ENCODE data around the gene LIG4.

LIG4 gene

GRCh38 chr13:108193806-108194205 lies 21.5 kb downstream of the LIG4 start:
- DNase-seq: no peak

GRCh38 chr13:108190897-108191296 lies 24.4 kb downstream of the LIG4 start:
- DNase-seq: no peak

- no peak for DNase-seq
Observed at GRCh38 chr13:108188260-108188659, 27.1 kb downstream of the LIG4 start.

- DNase-seq: no peak
Observed at GRCh38 chr13:108185223-108185622, 30.1 kb downstream of the LIG4 start.

- DNase-seq: no peak
Observed at GRCh38 chr13:108182652-108183051, 32.7 kb downstream of the LIG4 start.

GRCh38 chr13:108178078-108178477 lies 37.3 kb downstream of the LIG4 start:
- DNase-seq: no peak

GRCh38 chr13:108176685-108177274 lies 38.6 kb downstream of the LIG4 start:
- DNase-seq: no peak

GRCh38 chr13:108168929-108169328 lies 46.4 kb downstream of the LIG4 start:
- DNase-seq: no peak

GRCh38 chr13:108166078-108166477 lies 49.3 kb downstream of the LIG4 start:
- DNase-seq: no peak

- no peak for DNase-seq
Observed at GRCh38 chr13:108158746-108159145, 56.6 kb downstream of the LIG4 start.

Measured in bone marrow (tissue), 2 donors.